ENCODE data around the gene GCHFR. TPM values are rescaled to one million over a fixed set of nuclear protein-coding genes. Genes with fewer than 3 reads are reported as not detected.

The GCHFR gene
- total and polyA plus RNA-seq, 10 of the 15 experiments (the other 5 are each of a cell fraction or from before 2014, with no cell fraction given), result 10.5 to 94.0 (median 35.3) TPM

- no peak for TF ChIP-seq IRF4 (IDR thresholded peaks at IDR 0.05; ENCODE audit: low read depth, low read length)
- peak; percentile 31; the same call in 1 of the 2 replicates for TF ChIP-seq NR2F1 (conservative IDR thresholded peaks at IDR 0.05)
- peak; percentile 74 for TF ChIP-seq PKNOX1 (IDR thresholded peaks at IDR 0.05)
- TF ChIP-seq HDAC2 (IDR thresholded peaks at IDR 0.05), result no peak
- TF ChIP-seq ZNF207 (IDR thresholded peaks at IDR 0.05; ENCODE audit: borderline replicate concordance), result peak; percentile 94
- peak; percentile 37 for TF ChIP-seq SMAD1 (IDR thresholded peaks at IDR 0.05; ENCODE audit: low read depth, partially characterized antibody)
- peak; percentile 93 for TF ChIP-seq YY1 (IDR thresholded peaks at IDR 0.05; ENCODE audit: low read depth, low read length)
- no peak for TF ChIP-seq CHD2 (IDR thresholded peaks at IDR 0.05; ENCODE audit: borderline replicate concordance, low read depth, low read length)
- TF ChIP-seq CEBPB (IDR thresholded peaks at IDR 0.05; ENCODE audit: borderline replicate concordance in 1 of 2, low read depth in 2 of 2, low read length in 2 of 2), result no peak
- TF ChIP-seq ZNF687 (IDR thresholded peaks at IDR 0.05), result no peak; the same call in 1 of the 2 replicates
- peak; percentile 49; the same call in 1 of the 2 replicates for TF ChIP-seq ATF7 (IDR thresholded peaks at IDR 0.05; ENCODE audit: low read depth)
- peak; percentile 98 for TF ChIP-seq RB1 (IDR thresholded peaks at IDR 0.05; ENCODE audit: borderline replicate concordance)
- TF ChIP-seq ATF2 (IDR thresholded peaks at IDR 0.05; ENCODE audit: low read length), result no peak
- no peak for TF ChIP-seq CHD1 (IDR thresholded peaks at IDR 0.05; ENCODE audit: low read depth, low read length)
- peak; percentile 39; the same call in 1 of the 2 replicates for TF ChIP-seq MLLT1 (IDR thresholded peaks at IDR 0.05)
- TF ChIP-seq ZNF592 (IDR thresholded peaks at IDR 0.05), result no peak
- TF ChIP-seq CREB1 (IDR thresholded peaks at IDR 0.05; ENCODE audit: low read depth), result peak; percentile 100
Measured at GRCh38 chr15:40754883-40755811, 8.7 kb upstream of the GCHFR start, which contains the start of gene RMDN3 (continued).
